HL-60 (cell line): ENCODE results near the gene EXOC4.

Experiments
- DNase-seq, 2 experiments: peaks; one replicate each; pipeline ENCODE4 v3.0.0-alpha.2; 2010 to 2020; ENCODE audit warnings: low read depth in 1 of 2, low spot score in 1 of 2
- H3K27ac ChIP-seq: fragments of 250-450 bp; sonication (Bioruptor Pico); replicated peaks from 2 replicates; pipeline ENCODE4 v1.5.1; 2020; ENCODE audit warnings: mild to moderate bottlenecking, moderate library complexity
- H3K27me3 ChIP-seq: fragments of 250-450 bp; sonication (Bioruptor Pico); 2 replicates; pipeline ENCODE4 v1.5.1; 2021; ENCODE audit warnings: mild to moderate bottlenecking, moderate library complexity; ENCODE audit not compliant: insufficient read depth, poor library complexity, severe bottlenecking
- H3K4me3 ChIP-seq: replicated peaks from 2 replicates; pipeline ENCODE4 v1.5.1; 2011; ENCODE audit warnings: mild to moderate bottlenecking, control low read depth, low read length; ENCODE audit not compliant: insufficient read depth
- GABPA ChIP-seq: IDR thresholded peaks from 2 replicates; pipeline ENCODE4 v1.6.1; 2012; ENCODE audit warnings: low read depth
- POLR2AphosphoS5 ChIP-seq: IDR thresholded peaks from 2 replicates; pipeline ENCODE4 v1.6.1; 2012; ENCODE audit warnings: low read depth
- REST ChIP-seq: IDR thresholded peaks from 2 replicates; pipeline ENCODE4 v1.6.1; 2012; ENCODE audit warnings: low read depth; ENCODE audit not compliant: insufficient replicate concordance
- SPI1 ChIP-seq: IDR thresholded peaks from 2 replicates; pipeline ENCODE4 v1.6.1; 2012; ENCODE audit warnings: low read depth, mild to moderate bottlenecking, borderline replicate concordance
- TF ChIP-seq, protein P1 (sequence below): IDR thresholded peaks from one replicate; pipeline ENCODE4 v1.5.1; 2011; ENCODE audit warnings: low read length, control low read depth, inconsistent platforms; ENCODE audit not compliant: insufficient read depth

Gene EXOC4

DNA sequence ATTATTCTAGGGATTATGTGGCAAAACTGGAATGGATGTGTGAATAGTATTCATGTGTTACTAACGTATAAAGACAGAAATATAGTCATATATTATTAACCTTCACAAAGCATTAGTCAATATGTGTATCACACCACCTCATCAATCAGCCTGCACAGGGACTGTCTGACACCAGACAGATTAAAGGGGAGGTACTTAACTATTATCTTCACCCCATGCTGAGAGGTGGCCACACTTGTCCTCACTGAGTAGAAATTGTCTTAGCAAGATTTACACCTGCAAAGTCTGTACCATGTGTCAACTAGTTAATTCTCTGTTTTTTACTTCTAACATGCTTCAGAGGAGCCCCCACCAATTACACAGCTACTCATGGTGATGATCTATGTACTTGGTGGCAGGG is 727.9 kb downstream of the EXOC4 start:
- no peak for TF ChIP-seq POLR2AphosphoS5
- no peak for TF ChIP-seq GABPA
- TF ChIP-seq, protein P1, sequence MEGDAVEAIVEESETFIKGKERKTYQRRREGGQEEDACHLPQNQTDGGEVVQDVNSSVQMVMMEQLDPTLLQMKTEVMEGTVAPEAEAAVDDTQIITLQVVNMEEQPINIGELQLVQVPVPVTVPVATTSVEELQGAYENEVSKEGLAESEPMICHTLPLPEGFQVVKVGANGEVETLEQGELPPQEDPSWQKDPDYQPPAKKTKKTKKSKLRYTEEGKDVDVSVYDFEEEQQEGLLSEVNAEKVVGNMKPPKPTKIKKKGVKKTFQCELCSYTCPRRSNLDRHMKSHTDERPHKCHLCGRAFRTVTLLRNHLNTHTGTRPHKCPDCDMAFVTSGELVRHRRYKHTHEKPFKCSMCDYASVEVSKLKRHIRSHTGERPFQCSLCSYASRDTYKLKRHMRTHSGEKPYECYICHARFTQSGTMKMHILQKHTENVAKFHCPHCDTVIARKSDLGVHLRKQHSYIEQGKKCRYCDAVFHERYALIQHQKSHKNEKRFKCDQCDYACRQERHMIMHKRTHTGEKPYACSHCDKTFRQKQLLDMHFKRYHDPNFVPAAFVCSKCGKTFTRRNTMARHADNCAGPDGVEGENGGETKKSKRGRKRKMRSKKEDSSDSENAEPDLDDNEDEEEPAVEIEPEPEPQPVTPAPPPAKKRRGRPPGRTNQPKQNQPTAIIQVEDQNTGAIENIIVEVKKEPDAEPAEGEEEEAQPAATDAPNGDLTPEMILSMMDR: no peak
- TF ChIP-seq SPI1: no peak
- TF ChIP-seq REST: no peak
- DNase-seq: no peak

GRCh38 chr7:133983685-133984419 is 731.0 kb downstream of the EXOC4 start:
- no peak for TF ChIP-seq REST
- TF ChIP-seq, protein P1: no peak
- no peak for TF ChIP-seq GABPA
- TF ChIP-seq SPI1: no peak
- no peak for TF ChIP-seq POLR2AphosphoS5
- H3K4me3 ChIP-seq: no peak overlapping the region
- no peak overlapping the region for H3K27ac ChIP-seq
- DNase-seq: no peak
- no peaks in the 10 kb centered on the region for H3K27me3 ChIP-seq

More for the DNA sequence above, 727.9 kb downstream of the EXOC4 start:
- no peak overlapping the region for H3K4me3 ChIP-seq
- no peaks in the 10 kb centered on the region for H3K27me3 ChIP-seq
- H3K27ac ChIP-seq: no peak overlapping the region

- no peaks in the 10 kb centered on the region for H3K27me3 ChIP-seq
- TF ChIP-seq GABPA (no peak), REST (no peak), SPI1 (no peak), POLR2AphosphoS5 (no peak)
- TF ChIP-seq, protein P1: no peak
- H3K4me3 ChIP-seq: no peak overlapping the region
- no peak for DNase-seq
- H3K27ac ChIP-seq: no peak overlapping the region
Measured at GRCh38 chr7:133985300-133985699, 732.4 kb downstream of the EXOC4 start.
